ENCODE measurements around the gene RNH1. TPM values are rescaled to one million over a fixed set of nuclear protein-coding genes. Genes with fewer than 3 reads are reported as not detected.

The RNH1 gene
- total and polyA plus RNA-seq, 2 of the 8 experiments (the other 6 are each of a cell fraction or from before 2014, with no cell fraction given) = 48.7 to 49.8 TPM

DNA sequence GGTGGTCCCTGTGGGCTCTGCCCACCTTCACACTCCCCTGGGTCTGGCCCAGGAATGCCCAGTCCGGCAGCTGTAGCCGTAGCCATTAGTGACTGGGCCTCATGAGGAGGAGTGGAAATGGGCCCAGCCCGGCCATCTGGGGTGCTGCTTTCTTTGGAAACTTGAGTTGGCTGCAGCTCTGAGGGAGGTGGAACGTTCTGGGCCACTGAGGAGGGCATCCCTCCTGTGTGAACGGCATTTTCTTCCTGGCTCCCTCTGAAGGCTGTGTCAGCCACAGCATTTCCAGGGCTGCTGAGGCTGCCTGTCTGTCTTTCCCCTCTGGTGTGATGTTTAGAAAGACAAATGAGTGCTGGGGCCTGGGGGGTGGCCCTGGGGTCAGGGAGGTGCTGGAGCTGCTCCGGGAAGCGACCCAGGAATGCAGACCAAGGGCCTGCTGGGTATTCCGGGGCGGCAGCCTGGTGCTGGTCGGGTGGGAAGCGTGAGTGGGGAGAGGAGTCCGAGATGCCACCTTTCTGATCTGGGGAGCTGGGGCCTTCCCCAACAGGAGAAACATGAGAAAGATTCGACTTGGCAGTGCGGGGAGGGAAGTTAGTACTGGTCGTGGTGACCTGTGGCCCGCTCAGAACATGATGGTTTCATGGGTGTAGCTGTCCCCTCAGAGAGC, 29.9 kb downstream of the RNH1 start:
- WGBS, 2 experiments (ENCODE audit: extremely low coverage in 1 of 2, insufficient coverage in 1 of 2, insufficient read length in 1 of 2, insufficient replicate concordance in 2 of 2, low coverage in 1 of 2, low lambda C conversion rate in 2 of 2, missing lambda C conversion rate in 1 of 2) = 87% methylated on average over 15 of the region's 16 CpGs; no CpG with 5 or more reads in 1 of the 2 experiments
- H4K91ac ChIP-seq (replicated peaks; ENCODE audit: insufficient read length, low read length) = no peak overlapping the region
- H3K9ac ChIP-seq (replicated peaks in 1 of 4; ENCODE audit: extremely low read depth in 1 of 4, low read depth in 3 of 4, low read length in 3 of 4) = no peak overlapping the region
- no peak overlapping the region for H2BK12ac ChIP-seq (ENCODE audit: low read depth, low read length)
- H2AFZ ChIP-seq (ENCODE audit: low read length) = no peak overlapping the region
- FAIRE-seq (no peak), DNase-seq (ENCODE audit: low read depth in 1 of 2, low spot score in 2 of 2) (no peak)
- no peak overlapping the region for H3K4me3 ChIP-seq (ENCODE audit: extremely low read depth in 1 of 4, insufficient read depth in 2 of 4, low read depth in 3 of 4, low read length in 4 of 4)
- no peak overlapping the region; the same call in 1 of the 2 replicates for H3K27ac ChIP-seq (ENCODE audit: low read depth, low read length)
- no peak overlapping the region for H3K23ac ChIP-seq (ENCODE audit: insufficient read length)
- ChIA-PET POLR2A (ENCODE audit: partially characterized antibody) (interaction anchor here (1.1 to 1.8 kb wide), 5 partner anchors 10 to 60 kb away, joined by 3 to 4 read pairs (median 3); no protein-coding TSS in a partner anchor), CTCF (ENCODE audit: partially characterized antibody) (interaction anchor here (0.6 to 1.5 kb wide), 7 partner anchors 12 to 113 kb away, joined by 3 to 6 read pairs (median 3); no protein-coding TSS in a partner anchor)
- H2BK20ac ChIP-seq (ENCODE audit: low read length) = no peak overlapping the region
- H3K9me3 ChIP-seq (ENCODE audit: insufficient read depth in 2 of 2, low read depth in 1 of 2, low read length in 1 of 2) = no peaks in the 10 kb centered on the region
- no peak overlapping the region for H2AK5ac ChIP-seq (ENCODE audit: low read depth, low read length)
- no peak overlapping the region for H4K5ac ChIP-seq (ENCODE audit: insufficient read length, low read depth, low read length)
- no peak overlapping the region for H2BK15ac ChIP-seq (ENCODE audit: low read length)
- no peak overlapping the region for H3K18ac ChIP-seq (ENCODE audit: extremely low read depth, low read length)
- H3K4ac ChIP-seq (replicated peaks; ENCODE audit: insufficient read length, low read depth, low read length) = no peak overlapping the region
- H3K79me2 ChIP-seq (ENCODE audit: control insufficient read depth in 1 of 2, insufficient read depth in 2 of 2, low read length in 2 of 2) = peaks cover 7 to 27% of the 10 kb centered on the region in 2 experiments; a peak in 3 of 4 replicates
- no peak for TF ChIP-seq CTBP2 (IDR thresholded peaks at IDR 0.05; ENCODE audit: borderline replicate concordance, insufficient read depth, insufficient read length, low read length)
- no peak for TF ChIP-seq POLR2A (IDR thresholded peaks at IDR 0.05; ENCODE audit: control extremely low read depth in 1 of 2, low read depth in 2 of 2, low read length in 2 of 2)
- no peak for TF ChIP-seq GABPA (IDR thresholded peaks at IDR 0.05; ENCODE audit: borderline replicate concordance, insufficient read depth, low read length)
- H2BK5ac ChIP-seq (ENCODE audit: low read depth, low read length) = no peak overlapping the region
- no peaks in the 10 kb centered on the region for H3K27me3 ChIP-seq (replicated peaks in 1 of 4; ENCODE audit: control insufficient read depth in 3 of 4, extremely low read depth in 1 of 4, insufficient read depth in 3 of 4, low read length in 3 of 4)
- H3K56ac ChIP-seq (replicated peaks; ENCODE audit: insufficient read length, low read depth, low read length) = no peak overlapping the region
- peaks cover 0 to 9% of the 10 kb centered on the region in 2 experiments for H4K20me1 ChIP-seq (replicated peaks in 1 of 2; ENCODE audit: control insufficient read depth in 1 of 2, insufficient read depth in 2 of 2, low read length in 2 of 2)
- H3K79me1 ChIP-seq (ENCODE audit: low read depth, low read length) = peaks cover 16% of the 10 kb centered on the region
- H2BK120ac ChIP-seq (replicated peaks; ENCODE audit: low read depth, low read length) = no peak overlapping the region
- H4K8ac ChIP-seq (ENCODE audit: extremely low read depth, insufficient read depth, low read length) = no peak overlapping the region
- peaks cover 0 to 7% (median 2%) of the 10 kb centered on the region in 4 experiments; a peak in 2 of 8 replicates for H3K36me3 ChIP-seq (ENCODE audit: control insufficient read depth in 2 of 4, insufficient read depth in 4 of 4, low read length in 3 of 4)
- no peaks in the 10 kb centered on the region for H3K23me2 ChIP-seq (ENCODE audit: low read depth, low read length)
- peaks cover 0 to 3% (median under 1%) of the 10 kb centered on the region in 4 experiments; a peak in 2 of 7 replicates for H3K4me1 ChIP-seq (replicated peaks in 1 of 4; ENCODE audit: control insufficient read depth in 3 of 4, insufficient read depth in 4 of 4, low read length in 3 of 4)
- H3K14ac ChIP-seq (ENCODE audit: insufficient read length) = no peak overlapping the region
- no peak overlapping the region for H3K4me2 ChIP-seq (ENCODE audit: insufficient read depth in 1 of 2, low read depth in 2 of 2, low read length in 2 of 2)

Data from H1 (cell line).